ENCODE data around the gene BPTF.

- TF ChIP-seq, protein P1, sequence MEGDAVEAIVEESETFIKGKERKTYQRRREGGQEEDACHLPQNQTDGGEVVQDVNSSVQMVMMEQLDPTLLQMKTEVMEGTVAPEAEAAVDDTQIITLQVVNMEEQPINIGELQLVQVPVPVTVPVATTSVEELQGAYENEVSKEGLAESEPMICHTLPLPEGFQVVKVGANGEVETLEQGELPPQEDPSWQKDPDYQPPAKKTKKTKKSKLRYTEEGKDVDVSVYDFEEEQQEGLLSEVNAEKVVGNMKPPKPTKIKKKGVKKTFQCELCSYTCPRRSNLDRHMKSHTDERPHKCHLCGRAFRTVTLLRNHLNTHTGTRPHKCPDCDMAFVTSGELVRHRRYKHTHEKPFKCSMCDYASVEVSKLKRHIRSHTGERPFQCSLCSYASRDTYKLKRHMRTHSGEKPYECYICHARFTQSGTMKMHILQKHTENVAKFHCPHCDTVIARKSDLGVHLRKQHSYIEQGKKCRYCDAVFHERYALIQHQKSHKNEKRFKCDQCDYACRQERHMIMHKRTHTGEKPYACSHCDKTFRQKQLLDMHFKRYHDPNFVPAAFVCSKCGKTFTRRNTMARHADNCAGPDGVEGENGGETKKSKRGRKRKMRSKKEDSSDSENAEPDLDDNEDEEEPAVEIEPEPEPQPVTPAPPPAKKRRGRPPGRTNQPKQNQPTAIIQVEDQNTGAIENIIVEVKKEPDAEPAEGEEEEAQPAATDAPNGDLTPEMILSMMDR (IDR thresholded peaks at IDR 0.05), result no peak
- TF ChIP-seq POLR2A (IDR thresholded peaks at IDR 0.05), result no peak
Measured at GRCh38 chr17:67994817-67995569, 169.7 kb downstream of the BPTF start.
